ENCODE data around the gene PRKD3. TPM values are rescaled to one million over a fixed set of nuclear protein-coding genes. Genes with fewer than 3 reads are reported as not detected.

PRKD3 gene
- total RNA-seq, 1 experiment from 2014 or later, result 27.2 TPM

DNA sequence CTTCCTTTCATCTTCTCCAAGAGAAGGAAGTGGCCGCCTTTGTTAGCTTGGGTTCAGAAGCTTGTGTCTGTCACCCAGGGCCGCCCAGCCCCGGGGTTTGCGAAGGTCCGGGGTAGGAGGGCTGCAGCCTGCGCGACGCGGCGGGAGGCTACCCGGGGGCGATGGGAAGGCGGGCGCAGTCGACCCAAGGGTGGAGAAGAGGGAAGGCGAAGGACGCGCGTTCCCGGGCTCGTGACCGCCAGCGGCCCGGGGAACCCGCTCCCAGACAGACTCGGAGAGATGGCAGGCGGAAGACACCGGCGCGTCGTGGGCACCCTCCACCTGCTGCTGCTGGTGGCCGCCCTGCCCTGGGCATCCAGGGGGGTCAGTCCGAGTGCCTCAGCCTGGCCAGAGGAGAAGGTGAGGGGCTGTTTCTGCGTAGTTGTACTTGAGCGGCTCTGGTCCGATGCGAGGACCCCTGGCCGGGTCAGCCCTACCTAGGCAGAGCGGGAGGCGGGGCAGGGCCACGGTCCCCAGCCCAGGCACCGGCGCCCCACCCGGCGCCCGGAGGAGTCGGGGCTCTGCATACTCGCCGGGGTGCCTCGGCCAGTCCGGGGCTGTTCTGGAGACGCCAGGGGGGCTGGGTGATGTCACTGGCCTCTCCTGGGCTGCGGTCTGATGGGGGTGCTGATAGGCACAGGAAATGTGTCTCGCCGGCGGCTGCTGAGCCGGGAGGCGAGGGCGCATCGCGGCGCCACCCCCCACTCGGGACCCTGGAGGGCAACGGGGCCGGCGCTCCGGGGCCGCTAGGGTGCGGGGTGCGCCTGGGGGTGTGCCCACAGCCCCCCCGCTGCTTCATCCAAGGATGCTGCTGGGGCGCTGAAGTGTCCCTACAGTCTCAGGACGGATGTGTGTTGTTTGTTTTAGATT lies 20.1 kb upstream of the PRKD3 start, which contains the start of gene QPCT:
QPCT (plus strand) TSS at position 178 of the 909 bp plus-strand sequence; CDS start at position 280, 102 bp downstream.
- Histone ChIP-seq H3K36me3 (ENCODE audit: low read depth, low read length) (no peaks in the 10 kb centered on the region), H2AFZ (ENCODE audit: low read length) (peak within 1 kb of the TSS; percentile 63), H3K79me2 (ENCODE audit: low read length) (no peaks in the 10 kb centered on the region), H3K4me1 (ENCODE audit: insufficient read depth, low read length) (no peaks in the 10 kb centered on the region), H3K9me3 (ENCODE audit: low read length) (no peaks in the 10 kb centered on the region), H4K20me1 (ENCODE audit: low read length) (no peaks in the 10 kb centered on the region), H3F3A (ENCODE audit: low read length, unreplicated experiment) (no peaks in the 10 kb centered on the region), H3K9ac (ENCODE audit: low read length) (no peak within 1 kb of the TSS), H3K27me3 (ENCODE audit: low read length) (no peaks in the 10 kb centered on the region), H3K27ac (ENCODE audit: low read length) (no peak within 1 kb of the TSS), H3K4me3 (ENCODE audit: low read length) (peak within 1 kb of the TSS; percentile 31), H3K9me2 (replicated peaks; ENCODE audit: low read length) (no peaks in the 10 kb centered on the region), H3K4me2 (ENCODE audit: low read length) (peak within 1 kb of the TSS; percentile 70)
- no TSS peak for BruUV-seq (replicated peaks)
- DNase-seq (no peak), ATAC-seq (peak; percentile 24; the same call in 1 of the 2 replicates)
- POLR2A ChIA-PET (ENCODE audit: unreplicated experiment), result no interaction called here
- TF ChIP-seq EZH2phosphoT487 (IDR thresholded peaks at IDR 0.05; ENCODE audit: borderline replicate concordance, low read length) (no peak), CTCF (conservative IDR thresholded peaks at IDR 0.05; ENCODE audit: low read depth, low read length) (no peak), EZH2 (IDR thresholded peaks at IDR 0.05; ENCODE audit: low read length, unreplicated experiment) (no peak)
- intact Hi-C loops (cut with micrococcal nuclease), result loop anchor here (5.0 kb wide), 1 partner anchor 33 kb away; no protein-coding TSS in a partner anchor
- CTCF ChIA-PET, result no interaction called here

GRCh38 chr2:37343537-37344434 lies 19.2 kb upstream of the PRKD3 start:
- Histone ChIP-seq H3K4me2 (ENCODE audit: low read length) (no peak overlapping the region), H3K79me2 (ENCODE audit: low read length) (no peaks in the 10 kb centered on the region), H3K9ac (ENCODE audit: low read length) (no peak overlapping the region), H3K9me2 (replicated peaks; ENCODE audit: low read length) (no peaks in the 10 kb centered on the region), H3K4me3 (ENCODE audit: low read length) (no peak overlapping the region), H3K36me3 (ENCODE audit: low read depth, low read length) (no peaks in the 10 kb centered on the region), H4K20me1 (ENCODE audit: low read length) (no peaks in the 10 kb centered on the region), H3K9me3 (ENCODE audit: low read length) (no peaks in the 10 kb centered on the region), H3K27me3 (ENCODE audit: low read length) (no peaks in the 10 kb centered on the region), H3K4me1 (ENCODE audit: insufficient read depth, low read length) (no peaks in the 10 kb centered on the region), H2AFZ (ENCODE audit: low read length) (no peak overlapping the region), H3F3A (ENCODE audit: low read length, unreplicated experiment) (no peaks in the 10 kb centered on the region), H3K27ac (ENCODE audit: low read length) (no peak overlapping the region)
- ChIA-PET CTCF (interaction anchor here (0.8 kb wide), 1 partner anchor 533 kb away, joined by 3 read pairs; no protein-coding TSS in a partner anchor), POLR2A (ENCODE audit: unreplicated experiment) (no interaction called here)
- ATAC-seq (peak; percentile 71), DNase-seq (peak; percentile 31)
- intact Hi-C loops (cut with micrococcal nuclease), result loop anchor here (5.0 kb wide), 1 partner anchor 34 kb away; no protein-coding TSS in a partner anchor
- BruUV-seq (replicated peaks), result no TSS peak
- TF ChIP-seq CTCF (conservative IDR thresholded peaks at IDR 0.05; ENCODE audit: low read depth, low read length) (peak; percentile 46), EZH2phosphoT487 (IDR thresholded peaks at IDR 0.05; ENCODE audit: borderline replicate concordance, low read length) (no peak)
